Measurements from ENCODE around the gene EHD3.
"Not testable (repeated sequence)": the region's sequence is repeated elsewhere in the genome, so short reads cannot be mapped to it uniquely, and the experiment has no call there.

Gene EHD3

GRCh38 chr2:31274401-31275075, 40.6 kb downstream of the EHD3 start:
- no peak overlapping the region for H3K4me3 ChIP-seq (ENCODE audit: low read depth, low read length)
- no peak for DNase-seq (ENCODE audit: low read depth)

GRCh38 chr2:31275976-31276375, 42.0 kb downstream of the EHD3 start:
- H3K4me3 ChIP-seq (ENCODE audit: low read depth, low read length), result no peak overlapping the region
- no peak for DNase-seq (ENCODE audit: low read depth)

- no peak for DNase-seq (ENCODE audit: low read depth)
- H3K4me3 ChIP-seq (ENCODE audit: low read depth, low read length), result no peak overlapping the region
These were observed 43.7 kb downstream of the EHD3 start for GRCh38 chr2:31277621-31278020.

- no peak overlapping the region for H3K4me3 ChIP-seq (ENCODE audit: low read depth, low read length)
- no peak for DNase-seq (ENCODE audit: low read depth)
These were observed 48.7 kb downstream of the EHD3 start for GRCh38 chr2:31282634-31283033.

GRCh38 chr2:31283193-31283919, 49.4 kb downstream of the EHD3 start:
- not testable (repeated sequence) for H3K4me3 ChIP-seq (ENCODE audit: low read depth, low read length); DNase-seq (ENCODE audit: low read depth)

GRCh38 chr2:31284107-31284506, 50.2 kb downstream of the EHD3 start:
- H3K4me3 ChIP-seq (ENCODE audit: low read depth, low read length), result no peak overlapping the region
- DNase-seq (ENCODE audit: low read depth), result no peak

- no peak for DNase-seq (ENCODE audit: low read depth)
- no peak overlapping the region for H3K4me3 ChIP-seq (ENCODE audit: low read depth, low read length)
These were observed 52.3 kb downstream of the EHD3 start for GRCh38 chr2:31286230-31286629.

GRCh38 chr2:31286961-31287550, 53.1 kb downstream of the EHD3 start:
- DNase-seq (ENCODE audit: low read depth), result no peak

GRCh38 chr2:31287654-31288053, 53.7 kb downstream of the EHD3 start:
- H3K4me3 ChIP-seq (ENCODE audit: low read depth, low read length), result no peak overlapping the region
- no peak for DNase-seq (ENCODE audit: low read depth)

More at GRCh38 chr2:31286961-31287550, 53.1 kb downstream of the EHD3 start:
- H3K4me3 ChIP-seq (ENCODE audit: low read depth, low read length), result no peak overlapping the region

GRCh38 chr2:31294196-31294595, 60.2 kb downstream of the EHD3 start:
- H3K4me3 ChIP-seq (ENCODE audit: low read depth, low read length), result no peak overlapping the region
- no peak for DNase-seq (ENCODE audit: low read depth)

- no peak overlapping the region for H3K4me3 ChIP-seq (ENCODE audit: low read depth, low read length)
- DNase-seq (ENCODE audit: low read depth), result no peak
These were observed 62.8 kb downstream of the EHD3 start for GRCh38 chr2:31296641-31297287.

- no peak overlapping the region for H3K4me3 ChIP-seq (ENCODE audit: low read depth, low read length)
- DNase-seq (ENCODE audit: low read depth), result no peak
These were observed 63.8 kb downstream of the EHD3 start for GRCh38 chr2:31297751-31298150.

GRCh38 chr2:31299547-31299946, 65.6 kb downstream of the EHD3 start:
- H3K4me3 ChIP-seq (ENCODE audit: low read depth, low read length), result no peak overlapping the region

GRCh38 chr2:31300309-31300708, 66.4 kb downstream of the EHD3 start:
- no peak overlapping the region for H3K4me3 ChIP-seq (ENCODE audit: low read depth, low read length)
- DNase-seq (ENCODE audit: low read depth), result no peak

More at GRCh38 chr2:31299547-31299946, 65.6 kb downstream of the EHD3 start:
- no peak for DNase-seq (ENCODE audit: low read depth)

- DNase-seq (ENCODE audit: low read depth), result no peak
- no peak overlapping the region for H3K4me3 ChIP-seq (ENCODE audit: low read depth, low read length)
These were observed 69.1 kb downstream of the EHD3 start for GRCh38 chr2:31302940-31303563.

- DNase-seq (ENCODE audit: low read depth), result no peak
- H3K4me3 ChIP-seq (ENCODE audit: low read depth, low read length), result no peak overlapping the region
These were observed 70.9 kb downstream of the EHD3 start for GRCh38 chr2:31304816-31305215.

GRCh38 chr2:31312898-31313297, 78.9 kb downstream of the EHD3 start:
- H3K4me3 ChIP-seq (ENCODE audit: low read depth, low read length), result no peak overlapping the region
- no peak for DNase-seq (ENCODE audit: low read depth)

GRCh38 chr2:31314761-31315160, 80.8 kb downstream of the EHD3 start:
- DNase-seq (ENCODE audit: low read depth), result no peak
- no peak overlapping the region for H3K4me3 ChIP-seq (ENCODE audit: low read depth, low read length)

GRCh38 chr2:31317396-31317795, 83.4 kb downstream of the EHD3 start:
- DNase-seq (ENCODE audit: low read depth), result no peak
- no peak overlapping the region for H3K4me3 ChIP-seq (ENCODE audit: low read depth, low read length)
